Osteoblast (primary cell): ENCODE data around the gene TARS2. TPM values are rescaled to one million over a fixed set of nuclear protein-coding genes. Genes with fewer than 3 reads are reported as not detected.
A peak's percentile ranks its signal among the peaks of the same experiment; 100 is the strongest.

ENCODE experiments used
- DNase-seq: peaks from one replicate; pipeline ENCODE4 v3.0.0; 2011; ENCODE audit warnings: low spot score, mixed read lengths; ENCODE audit not compliant: insufficient read length; ENCODE audit errors: missing footprints
- H2AFZ ChIP-seq: 2 replicates; pipeline ENCODE4 v1.6.0; 2011; ENCODE audit warnings: mild to moderate bottlenecking, low read length
- H3K27ac ChIP-seq: 2 replicates; pipeline ENCODE4 v1.5.1; 2011; ENCODE audit warnings: mild to moderate bottlenecking, low read depth, low read length, moderate library complexity
- H3K27me3 ChIP-seq: 2 replicates; pipeline ENCODE4 v1.6.0; 2012; ENCODE audit warnings: mild to moderate bottlenecking, control low read depth, inconsistent platforms, low read length, moderate library complexity; ENCODE audit not compliant: insufficient read depth
- H3K36me3 ChIP-seq: 2 replicates; pipeline ENCODE4 v1.5.1; 2011; ENCODE audit warnings: mild to moderate bottlenecking, low read length, control low read depth, moderate library complexity; ENCODE audit not compliant: insufficient read depth
- H3K4me1 ChIP-seq: 2 replicates; pipeline ENCODE4 v1.5.1; 2011; ENCODE audit warnings: mild to moderate bottlenecking, low read length, control low read depth, moderate library complexity; ENCODE audit not compliant: insufficient read depth
- H3K4me2 ChIP-seq: 2 replicates; pipeline ENCODE4 v1.6.0; 2011; ENCODE audit warnings: mild to moderate bottlenecking, low read length; ENCODE audit not compliant: insufficient read depth
- H3K4me3 ChIP-seq: fragments of 200-600 bp; sonication (generic); 3 replicates; pipeline ENCODE4 v1.5.1; 2012; ENCODE audit warnings: mild to moderate bottlenecking, low read length, inconsistent platforms; ENCODE audit not compliant: insufficient read depth
- H3K79me2 ChIP-seq: 2 replicates; pipeline ENCODE4 v1.6.0; 2012; ENCODE audit warnings: mild to moderate bottlenecking, low read length, control low read depth, inconsistent platforms; ENCODE audit not compliant: insufficient read depth
- H3K9me3 ChIP-seq: 2 replicates; pipeline ENCODE4 v1.5.1; 2011; ENCODE audit warnings: low read depth, low read length, control low read depth
- H4K20me1 ChIP-seq: 2 replicates; pipeline ENCODE4 v1.6.0; 2012; ENCODE audit warnings: mild to moderate bottlenecking, low read length, control low read depth; ENCODE audit not compliant: insufficient read depth
- CTCF ChIP-seq: IDR thresholded peaks from 2 replicates; pipeline ENCODE4 v1.5.1; 2011; ENCODE audit warnings: mild to moderate bottlenecking, low read depth, low read length, moderate library complexity; ENCODE audit errors: extremely low read depth
- total RNA-seq: library from RNA; depleted of rRNA; stranded (reverse); fragments of >200 nt; gene quantifications from 2 replicates; pipeline ENCODE4 v1.2.3, GENCODE V29; 2012

The TARS2 gene
- total RNA-seq, 1 donor = 10.1 TPM

GRCh38 chr1:150505431-150505830, 18.2 kb downstream of the TARS2 start:
- peak; percentile 22 for DNase-seq
- Histone ChIP-seq H3K36me3 (peaks cover 33% of the 10 kb centered on the region), H2AFZ (no peak overlapping the region), H3K9me3 (no peaks in the 10 kb centered on the region), H3K4me3 (no peak overlapping the region), H3K4me1 (peaks cover 18% of the 10 kb centered on the region), H3K27ac (no peak overlapping the region), H4K20me1 (no peaks in the 10 kb centered on the region), H3K27me3 (no peaks in the 10 kb centered on the region), H3K4me2 (no peak overlapping the region), H3K79me2 (peaks cover 17% of the 10 kb centered on the region)
- no peak for TF ChIP-seq CTCF

DNA sequence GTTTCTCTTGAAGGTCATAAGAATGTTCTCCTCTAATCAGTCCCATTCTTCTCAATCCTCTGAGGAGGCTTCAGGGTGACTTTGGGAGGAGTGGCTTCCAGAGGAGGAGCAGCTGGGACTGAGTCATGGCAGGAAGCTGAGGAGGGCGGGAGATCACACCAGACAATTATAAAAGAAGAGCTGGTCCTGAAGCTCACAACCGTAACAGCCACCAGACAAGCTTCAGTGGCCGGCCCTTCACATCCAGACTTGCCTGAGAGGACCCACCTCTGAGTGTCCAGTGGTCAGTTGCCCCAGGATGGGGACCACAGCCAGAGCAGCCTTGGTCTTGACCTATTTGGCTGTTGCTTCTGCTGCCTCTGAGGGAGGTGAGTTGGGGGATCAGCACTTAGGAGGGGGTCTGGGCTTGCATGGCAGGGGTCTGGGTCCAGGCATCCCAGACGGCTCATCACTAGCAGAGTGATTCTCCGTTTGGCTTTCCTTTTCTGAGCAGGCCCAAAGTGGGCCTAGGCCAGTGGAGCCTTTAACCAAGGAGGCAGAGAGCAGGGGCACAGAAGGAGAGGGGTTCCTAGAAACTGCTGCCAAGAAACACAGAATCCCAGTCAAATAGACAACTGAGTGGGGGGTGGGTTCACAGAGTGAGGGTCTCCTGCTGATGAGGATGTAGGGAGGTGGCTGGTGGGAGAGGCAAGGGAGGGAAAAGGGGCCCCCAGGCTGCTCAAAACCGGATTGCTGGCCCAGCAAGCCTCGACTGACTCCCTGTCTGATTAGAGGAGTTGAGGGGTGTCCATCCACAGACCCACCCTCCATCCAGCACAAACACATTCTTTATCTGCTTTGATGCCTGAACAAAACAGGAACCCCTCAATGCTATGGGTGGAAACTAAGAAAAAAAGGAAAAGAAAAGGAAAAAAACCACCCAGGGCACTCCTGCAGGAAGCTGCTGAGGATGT, 21.0 kb downstream of the TARS2 start, which contains the start of gene ECM1:
Gene ECM1, plus strand, starts transcription at position 198 of the 953 bp plus-strand sequence. Its CDS starts 101 bp downstream, at position 299.
- TF ChIP-seq CTCF = no peak
- Histone ChIP-seq H3K36me3 (peaks cover 55% of the 10 kb centered on the region), H3K4me2 (peak within 1 kb of the TSS; percentile 98), H3K27ac (peak within 1 kb of the TSS; percentile 79), H3K4me3 (peak within 1 kb of the TSS; percentile 74), H3K9me3 (no peaks in the 10 kb centered on the region), H2AFZ (peak within 1 kb of the TSS; percentile 88), H4K20me1 (no peaks in the 10 kb centered on the region), H3K27me3 (no peaks in the 10 kb centered on the region), H3K4me1 (peaks cover 18% of the 10 kb centered on the region), H3K79me2 (peaks cover 17% of the 10 kb centered on the region)
- DNase-seq = peak; percentile 98

DNA sequence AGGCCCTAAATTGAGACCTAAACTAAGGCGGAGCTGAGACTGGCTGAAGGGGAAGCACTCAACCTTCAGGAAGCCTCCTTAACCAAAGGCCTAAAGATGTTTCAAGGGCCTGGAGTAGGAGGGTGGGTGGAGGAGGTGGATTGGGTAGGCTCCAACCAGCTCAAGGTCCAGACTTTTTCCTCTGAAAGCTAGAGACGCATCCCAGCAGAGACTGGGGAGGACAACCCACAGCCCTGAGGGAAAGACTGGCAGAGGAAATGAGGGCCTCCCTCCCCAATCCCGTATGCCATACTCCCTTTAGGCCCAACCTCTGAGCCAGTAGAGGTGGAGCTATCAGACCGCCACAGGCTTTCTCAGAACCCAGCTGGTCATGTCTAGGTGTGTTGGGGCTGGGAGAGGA, 21.8 kb downstream of the TARS2 start:
- Histone ChIP-seq H2AFZ (no peak overlapping the region), H3K9me3 (no peaks in the 10 kb centered on the region), H3K4me1 (peaks cover 18% of the 10 kb centered on the region), H3K36me3 (peaks cover 53% of the 10 kb centered on the region), H3K4me2 (peak overlapping the region; percentile 98), H3K79me2 (peaks cover 17% of the 10 kb centered on the region), H3K27ac (peak overlapping the region; percentile 79), H3K27me3 (no peaks in the 10 kb centered on the region), H4K20me1 (no peaks in the 10 kb centered on the region), H3K4me3 (peak overlapping the region; percentile 74)
- DNase-seq = no peak
- no peak for TF ChIP-seq CTCF

- no peaks in the 10 kb centered on the region for H4K20me1 ChIP-seq
- no peak overlapping the region for H3K27ac ChIP-seq
- no peaks in the 10 kb centered on the region for H3K9me3 ChIP-seq
- no peak for TF ChIP-seq CTCF
- peaks cover 17% of the 10 kb centered on the region for H3K79me2 ChIP-seq
- no peaks in the 10 kb centered on the region for H3K27me3 ChIP-seq
- no peak overlapping the region for H3K4me3 ChIP-seq
- peaks cover 33% of the 10 kb centered on the region for H3K36me3 ChIP-seq
- no peak overlapping the region for H3K4me2 ChIP-seq
- no peak overlapping the region for H2AFZ ChIP-seq
- H3K4me1 ChIP-seq = peaks cover 25% of the 10 kb centered on the region
- peak; percentile 15 for DNase-seq
Observed at GRCh38 chr1:150511551-150511950, 24.3 kb downstream of the TARS2 start.
